RCC 7860 (cell line): Measurements from ENCODE around the gene SRD5A2.
A peak's percentile ranks its signal among the peaks of the same experiment; 100 is the strongest.
"Not testable (repeated sequence)": the region's sequence is repeated elsewhere in the genome, so short reads cannot be mapped to it uniquely, and the experiment has no call there.

ENCODE experiments used
- DNase-seq: peaks from one replicate; pipeline ENCODE4 v3.0.0-alpha.2; 2015; ENCODE audit warnings: low spot score
- FAIRE-seq: peaks from 2 replicates; lab custom pipeline; 2012; peaks lifted over from hg19 to GRCh38; lab: Jason Lieb, UNC

The SRD5A2 gene

DNA sequence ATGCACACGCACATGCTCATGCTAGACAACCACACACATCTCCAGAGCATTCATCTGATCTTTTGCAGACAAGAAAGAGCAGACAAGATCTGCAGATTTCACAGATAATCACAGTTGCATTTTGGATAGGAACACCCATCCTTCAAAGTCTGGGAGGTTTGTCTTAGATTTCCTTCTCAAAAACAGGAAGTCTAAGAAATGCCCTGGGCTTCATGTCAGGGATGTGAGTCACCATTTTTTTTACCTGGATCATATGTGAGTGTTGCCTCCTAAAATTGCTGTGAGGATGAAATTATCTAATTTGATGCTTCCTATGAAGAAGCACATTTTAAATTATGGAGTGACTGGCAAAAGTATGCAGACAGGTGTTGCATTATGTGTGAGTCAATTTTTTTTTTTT, 46.1 kb downstream of the SRD5A2 start:
- DNase-seq (no peak), FAIRE-seq (no peak)

GRCh38 chr2:31533036-31533435, 47.7 kb downstream of the SRD5A2 start:
- no peak for DNase-seq
- no peak for FAIRE-seq

- no peak for FAIRE-seq
These were observed 49.6 kb downstream of the SRD5A2 start for GRCh38 chr2:31531101-31531500.

GRCh38 chr2:31529256-31529655, 51.5 kb downstream of the SRD5A2 start:
- DNase-seq (no peak), FAIRE-seq (no peak)

More at GRCh38 chr2:31531101-31531500, 49.6 kb downstream of the SRD5A2 start:
- DNase-seq = no peak

DNA sequence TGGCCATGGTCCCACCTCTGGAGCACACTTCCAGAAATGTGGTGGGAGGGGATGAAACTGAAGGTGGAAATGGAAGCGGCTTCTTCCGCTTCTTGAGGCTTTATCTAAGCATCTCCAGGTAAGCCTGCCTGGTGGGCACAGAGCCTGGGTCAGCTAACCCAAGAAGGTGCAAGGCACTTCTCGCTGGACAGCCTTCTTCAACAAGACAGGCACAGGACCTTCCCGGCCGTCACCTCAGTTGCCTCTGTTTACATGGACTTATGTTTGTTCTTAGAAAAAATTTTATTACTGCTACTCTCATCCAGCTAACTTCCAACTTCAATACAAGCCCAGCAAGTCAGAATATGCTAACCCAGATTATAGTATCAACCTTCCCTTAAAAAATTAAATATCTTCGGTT, 51.9 kb downstream of the SRD5A2 start:
- DNase-seq (no peak), FAIRE-seq (no peak)

- no peak for DNase-seq
- no peak for FAIRE-seq
These were observed 53.6 kb downstream of the SRD5A2 start for GRCh38 chr2:31526946-31527732.

GRCh38 chr2:31525876-31526275, 54.9 kb downstream of the SRD5A2 start:
- FAIRE-seq (no peak), DNase-seq (no peak)

DNA sequence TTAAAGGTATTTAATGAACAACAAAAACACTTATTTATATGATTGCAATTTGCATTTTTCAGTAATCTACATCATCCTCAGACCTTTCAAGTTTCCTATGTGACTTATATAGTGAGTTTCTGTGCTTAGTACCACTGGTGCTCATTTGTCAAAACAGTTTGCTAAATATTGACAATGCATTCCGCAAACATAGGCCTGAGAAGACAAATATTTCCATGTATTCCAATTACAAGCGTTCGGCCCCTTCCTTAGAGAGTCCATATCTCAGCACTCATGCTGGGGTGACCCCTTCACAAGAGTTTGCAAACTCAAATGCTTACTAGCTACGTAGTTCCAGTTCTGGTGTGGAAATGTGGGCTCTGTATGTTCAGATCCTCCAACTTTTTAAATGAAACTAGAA, 56.1 kb downstream of the SRD5A2 start:
- DNase-seq (no peak), FAIRE-seq (no peak)

DNA sequence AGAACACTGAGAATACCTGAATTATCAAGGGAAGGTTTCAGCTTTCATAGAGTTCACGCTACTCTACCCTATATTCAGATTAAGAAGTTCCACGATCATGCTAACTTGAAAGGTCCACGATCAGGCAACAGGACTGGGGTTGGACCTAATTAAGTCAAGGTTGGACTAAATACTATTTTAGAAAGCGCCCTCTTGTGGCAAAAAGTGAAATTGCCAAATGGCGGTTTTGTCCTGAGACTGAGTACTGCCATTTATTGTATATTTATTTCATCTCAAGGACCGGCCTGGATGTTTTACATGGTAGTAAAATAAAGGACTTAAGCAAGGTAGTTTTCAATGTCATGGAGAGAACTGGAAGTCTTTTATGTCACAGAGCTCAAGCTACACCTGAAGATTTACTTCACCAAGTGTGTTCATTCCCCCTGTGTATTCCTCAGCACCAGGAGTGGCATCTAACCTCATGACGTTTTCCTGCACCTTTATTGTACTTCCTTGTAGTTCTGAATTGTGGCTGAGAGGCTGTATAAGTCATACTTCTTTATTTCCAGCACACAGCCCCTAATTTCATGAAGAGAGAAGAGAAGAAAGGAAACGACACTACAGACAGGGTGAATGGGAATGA, 56.8 kb downstream of the SRD5A2 start:
- peak; percentile 58 for FAIRE-seq
- peak; percentile 14 for DNase-seq

DNA sequence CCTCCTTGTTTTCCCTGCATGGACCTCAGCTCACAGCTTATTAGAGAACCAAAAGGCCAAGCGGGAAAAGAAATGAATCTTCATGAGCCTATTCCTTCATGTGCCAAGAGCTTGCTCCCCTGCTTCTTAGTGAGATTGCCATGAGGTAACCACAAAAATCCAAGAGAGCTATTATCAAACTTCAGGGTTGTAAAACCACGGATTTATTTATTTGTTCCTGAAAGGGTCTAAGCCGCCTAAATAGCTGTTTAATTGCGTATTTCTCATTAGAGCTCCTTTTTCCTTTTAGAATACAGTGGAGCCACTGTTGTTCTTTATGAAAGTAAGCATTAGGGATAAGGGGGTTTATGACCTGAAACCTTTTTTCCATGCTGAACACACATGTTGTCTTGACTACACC, 58.0 kb downstream of the SRD5A2 start:
- FAIRE-seq (no peak), DNase-seq (no peak)

GRCh38 chr2:31517442-31518203, 63.1 kb downstream of the SRD5A2 start:
- DNase-seq (no peak), FAIRE-seq (no peak)

- FAIRE-seq (no peak), DNase-seq (no peak)
These were observed 65.2 kb downstream of the SRD5A2 start for GRCh38 chr2:31515586-31515985.

DNA sequence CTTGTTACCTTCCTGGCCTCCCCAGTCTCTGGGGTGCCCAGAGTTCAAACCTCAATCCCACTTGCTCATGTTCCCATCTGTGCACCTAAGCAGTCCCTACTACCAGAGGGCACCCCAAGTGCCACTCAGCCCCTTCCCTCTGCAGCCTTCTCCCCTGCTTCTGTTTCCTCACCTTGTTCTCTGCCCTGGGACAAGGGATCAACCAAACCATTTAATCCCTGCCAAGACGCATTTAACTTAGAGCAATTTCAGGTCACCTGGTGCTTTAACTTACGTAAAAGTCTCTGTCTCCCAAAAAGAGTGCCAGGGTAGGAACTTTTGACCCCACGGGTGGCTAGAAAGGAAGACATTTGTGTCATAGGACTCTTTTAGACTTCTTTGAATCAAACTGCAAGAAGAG, 67.2 kb downstream of the SRD5A2 start:
- DNase-seq = no peak
- no peak for FAIRE-seq

- FAIRE-seq = no peak
- DNase-seq = no peak
These were observed 69.4 kb downstream of the SRD5A2 start for GRCh38 chr2:31511376-31511775.

DNA sequence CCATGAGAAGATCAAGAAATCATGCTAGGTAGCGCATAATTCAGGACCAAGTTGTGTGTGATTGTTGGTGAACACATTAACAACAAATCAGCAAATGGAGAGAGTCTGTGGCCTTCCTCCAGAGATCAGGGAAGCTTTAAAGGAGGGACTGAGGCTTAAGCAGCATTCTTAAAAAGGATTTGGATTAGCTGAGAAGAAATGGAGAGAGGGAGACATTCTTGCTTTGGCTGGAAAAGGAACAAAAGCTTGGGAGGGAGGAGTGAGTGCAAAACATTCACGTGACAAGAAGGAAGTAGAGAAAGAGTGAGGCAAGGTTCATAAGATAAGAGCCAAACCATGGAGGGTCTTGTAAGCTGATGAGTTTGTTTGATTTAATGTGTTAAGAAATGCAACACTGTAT, 75.6 kb downstream of the SRD5A2 start:
- DNase-seq (no peak), FAIRE-seq (no peak)

- DNase-seq = no peak
- no peak for FAIRE-seq
These were observed 76.4 kb downstream of the SRD5A2 start for GRCh38 chr2:31504311-31504710.

GRCh38 chr2:31496451-31496874, 84.3 kb downstream of the SRD5A2 start:
- DNase-seq, FAIRE-seq: not testable (repeated sequence)

DNA sequence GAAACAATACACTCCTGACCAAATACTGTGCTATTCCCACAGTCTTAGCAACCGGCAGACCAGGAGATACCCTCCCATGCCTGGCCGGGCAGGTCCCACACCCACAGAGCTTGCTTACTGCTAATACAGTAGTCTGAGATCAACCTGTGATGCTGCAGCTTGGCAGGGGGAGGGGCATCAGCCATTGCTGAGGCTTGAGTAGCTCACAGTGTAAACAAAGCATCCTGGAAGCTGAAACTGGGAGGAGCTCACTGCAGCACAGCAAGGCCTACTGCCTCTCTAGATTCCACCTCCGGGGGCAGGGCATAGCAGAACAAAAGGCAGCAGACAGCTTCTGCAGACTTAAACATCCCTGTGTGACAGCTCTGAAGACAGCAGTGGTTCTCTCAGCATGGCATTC, 91.4 kb downstream of the SRD5A2 start:
- DNase-seq, FAIRE-seq: not testable (repeated sequence)

- FAIRE-seq (no peak), DNase-seq (no peak)
These were observed 97.5 kb downstream of the SRD5A2 start for GRCh38 chr2:31483246-31483645.

DNA sequence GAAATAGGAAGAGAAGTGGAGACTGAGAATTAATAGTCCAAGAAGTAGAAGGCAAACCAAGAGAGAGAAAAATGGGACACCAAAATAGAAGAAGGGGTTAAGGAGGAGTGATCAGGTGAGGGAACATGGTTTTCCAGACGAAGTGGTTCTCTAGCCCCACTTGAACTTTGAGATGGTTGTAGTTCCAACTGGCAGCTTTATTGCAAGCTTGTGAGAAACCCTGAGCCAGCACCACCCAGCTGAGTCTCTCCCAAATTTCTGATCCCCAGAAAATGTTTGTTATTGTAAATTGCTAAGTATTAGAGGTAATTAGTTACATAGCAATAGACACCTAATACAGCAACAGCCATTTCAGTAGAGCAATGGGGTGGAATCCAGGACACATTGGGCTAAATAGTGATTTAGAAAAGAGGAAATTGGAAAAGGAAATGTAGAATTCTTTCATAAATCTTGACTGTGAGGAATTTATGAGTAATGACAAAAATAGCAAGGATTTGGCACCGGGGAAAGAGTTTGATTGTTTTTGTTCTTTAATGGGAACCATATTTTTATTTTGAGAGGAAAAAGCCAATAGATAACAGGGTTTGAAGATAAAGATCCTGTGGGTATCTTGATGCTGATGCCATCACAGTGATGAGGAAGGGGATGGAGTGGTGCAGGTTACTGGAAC, 104.1 kb downstream of the SRD5A2 start:
- FAIRE-seq (no peak), DNase-seq (no peak)

DNA sequence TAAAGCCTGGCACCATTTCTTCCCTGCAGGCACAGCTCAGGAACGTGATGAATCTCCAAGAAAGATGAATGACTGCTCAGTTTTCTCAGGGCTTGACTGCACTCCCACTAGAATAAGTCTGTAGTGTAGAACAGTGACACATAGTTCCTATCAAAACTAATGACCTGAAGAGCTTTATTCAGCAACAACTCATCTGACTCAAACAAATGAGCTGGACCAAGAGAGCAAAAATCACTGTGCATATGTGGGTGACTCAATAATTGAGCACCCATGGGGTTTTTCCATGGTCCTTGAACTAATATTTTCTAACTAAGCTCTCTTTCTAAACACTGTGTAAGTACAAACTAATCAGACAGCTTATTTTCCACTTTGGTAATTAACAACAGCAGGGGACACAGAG, 105.0 kb downstream of the SRD5A2 start:
- FAIRE-seq (no peak), DNase-seq (no peak)
